ENCODE measurements around the gene C16orf96. TPM values are rescaled to one million over a fixed set of nuclear protein-coding genes. Genes with fewer than 3 reads are reported as not detected.

Gene C16orf96
- total RNA-seq, 6 experiments from 2014 or later = not detected

- Mint-ChIP-seq H3K4me3 (no peak overlapping the region), H3K36me3 (ENCODE audit: low read depth) (no peaks in the 10 kb centered on the region), H3K4me1 (ENCODE audit: low read depth) (no peaks in the 10 kb centered on the region), H3K27ac (no peak overlapping the region), H3K9me3 (no peaks in the 10 kb centered on the region), H3K27me3 (ENCODE audit: insufficient read depth) (peaks cover 38% of the 10 kb centered on the region)
- no peak for DNase-seq
- TF ChIP-seq CTCF (IDR thresholded peaks at IDR 0.05) = no peak
These were observed 3.6 kb upstream of the C16orf96 start for GRCh38 chr16:4552541-4552940.

- DNase-seq = no peak
- H3K4me1 Mint-ChIP-seq (ENCODE audit: low read depth) = no peaks in the 10 kb centered on the region
- H3K9me3 Mint-ChIP-seq = no peaks in the 10 kb centered on the region
- H3K27me3 Mint-ChIP-seq (ENCODE audit: insufficient read depth) = peaks cover 47% of the 10 kb centered on the region
- no peak for TF ChIP-seq CTCF (IDR thresholded peaks at IDR 0.05)
- H3K36me3 Mint-ChIP-seq (ENCODE audit: low read depth) = no peaks in the 10 kb centered on the region
- no peak overlapping the region for H3K4me3 Mint-ChIP-seq
- no peak overlapping the region for H3K27ac Mint-ChIP-seq
These were observed 440 bp downstream of the C16orf96 start for GRCh38 chr16:4556580-4556979.

- Mint-ChIP-seq H3K4me1 (ENCODE audit: low read depth) (no peaks in the 10 kb centered on the region), H3K36me3 (ENCODE audit: low read depth) (no peaks in the 10 kb centered on the region), H3K27ac (no peak overlapping the region), H3K9me3 (no peaks in the 10 kb centered on the region), H3K27me3 (ENCODE audit: insufficient read depth) (peaks cover 46% of the 10 kb centered on the region), H3K4me3 (no peak overlapping the region)
- no peak for DNase-seq
- TF ChIP-seq CTCF (IDR thresholded peaks at IDR 0.05) = no peak
These were observed 1.8 kb downstream of the C16orf96 start for GRCh38 chr16:4557973-4558372.

- Mint-ChIP-seq H3K9me3 (no peaks in the 10 kb centered on the region), H3K4me1 (ENCODE audit: low read depth) (no peaks in the 10 kb centered on the region), H3K36me3 (ENCODE audit: low read depth) (no peaks in the 10 kb centered on the region), H3K4me3 (no peak overlapping the region), H3K27ac (no peak overlapping the region), H3K27me3 (ENCODE audit: insufficient read depth) (peaks cover 32% of the 10 kb centered on the region)
- no peak for DNase-seq
- no peak for TF ChIP-seq CTCF (IDR thresholded peaks at IDR 0.05)
These were observed 5.5 kb downstream of the C16orf96 start for GRCh38 chr16:4561596-4561995.

DNA sequence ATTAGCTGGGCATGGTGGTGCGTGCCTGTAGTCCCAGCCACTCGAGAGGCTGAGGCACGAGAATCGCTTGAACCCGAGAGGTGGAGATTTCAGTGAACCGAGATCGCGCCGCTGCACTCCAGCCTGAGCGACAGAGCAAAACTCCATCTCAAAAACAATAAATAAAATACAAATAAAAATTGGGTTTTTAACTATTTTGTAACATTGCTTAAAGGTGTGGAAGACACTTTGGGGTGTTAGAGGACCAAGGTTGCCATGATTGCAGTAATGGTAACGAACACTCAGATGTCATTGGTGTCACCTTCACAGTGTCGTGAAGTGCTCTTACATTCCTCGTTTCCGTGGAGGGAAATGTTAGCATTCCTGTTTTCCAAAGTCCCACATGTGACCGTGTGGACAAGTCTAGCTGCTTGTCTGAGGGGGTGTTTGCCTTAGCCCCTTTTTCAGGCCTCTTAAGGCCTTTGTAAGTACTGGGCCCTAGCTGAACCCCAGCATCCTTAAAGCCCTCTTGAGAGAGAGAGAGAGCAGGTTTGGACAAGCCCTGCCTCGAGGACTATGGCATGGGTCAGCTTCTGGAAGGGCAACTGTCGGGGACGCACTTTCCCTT is 8.6 kb downstream of the C16orf96 start:
- Mint-ChIP-seq H3K27ac (no peak overlapping the region), H3K36me3 (ENCODE audit: low read depth) (no peaks in the 10 kb centered on the region), H3K9me3 (no peaks in the 10 kb centered on the region), H3K4me3 (no peak overlapping the region), H3K4me1 (ENCODE audit: low read depth) (no peaks in the 10 kb centered on the region), H3K27me3 (ENCODE audit: insufficient read depth) (peaks cover 27% of the 10 kb centered on the region)
- no peak for DNase-seq
- no peak for TF ChIP-seq CTCF (IDR thresholded peaks at IDR 0.05)

- no peak for DNase-seq
- TF ChIP-seq CTCF (IDR thresholded peaks at IDR 0.05) = no peak
- H3K27ac Mint-ChIP-seq = no peak overlapping the region
- H3K27me3 Mint-ChIP-seq (ENCODE audit: insufficient read depth) = peaks cover 21% of the 10 kb centered on the region
- H3K4me3 Mint-ChIP-seq = no peak overlapping the region
- no peaks in the 10 kb centered on the region for H3K9me3 Mint-ChIP-seq
- no peaks in the 10 kb centered on the region for H3K4me1 Mint-ChIP-seq (ENCODE audit: low read depth)
- H3K36me3 Mint-ChIP-seq (ENCODE audit: low read depth) = no peaks in the 10 kb centered on the region
These were observed 10.0 kb downstream of the C16orf96 start for GRCh38 chr16:4566144-4566543.

Data from HFFc6 (cell line).